Stimulated activated CD4-positive, alpha-beta T cell treated with anti-CD3 and anti-CD28 coated beads, Interleukin-15, amount 100 ng/mL, for 24 hours (primary cell): ENCODE results near the gene KLK7.

ENCODE experiments used
- DNase-seq: peaks from one replicate; pipeline ENCODE4 v3.0.0-alpha.2; 2020

KLK7 gene

GRCh38 chr19:50928831-50929230 is 54.9 kb downstream of the KLK7 start:
- no peak for DNase-seq
